ENCODE results near the gene HOXD8. TPM values are rescaled to one million over a fixed set of nuclear protein-coding genes. Genes with fewer than 3 reads are reported as not detected.

The HOXD8 gene
- total RNA-seq, 1 donor from 2014 or later: not detected

GRCh38 chr2:176106581-176107539 lies 22.6 kb upstream of the HOXD8 start, which contains the start of gene HOXD11:
TSS of gene HOXD11 (plus strand) at chr2:176107280. CDS start at chr2:176107356, 76 bp downstream.
- Mint-ChIP-seq H3K36me3 (ENCODE audit: low read depth) (no peaks in the 10 kb centered on the region), H3K27me3 (peaks cover 72% of the 10 kb centered on the region), H3K27ac (peak within 1 kb of the TSS; percentile 9), H3K4me3 (peak within 1 kb of the TSS; percentile 59), H3K9me3 (peaks cover 3% of the 10 kb centered on the region), H3K4me1 (peaks cover 17% of the 10 kb centered on the region)
- CTCF ChIA-PET: no interaction called here
- intact Hi-C loops (cut with micrococcal nuclease): no loop called here
- DNase-seq: no peak
- POLR2A ChIA-PET: no interaction called here
- no peak for ATAC-seq (ENCODE audit: low read depth)
- no peak for TF ChIP-seq CTCF (IDR thresholded peaks at IDR 0.05)

DNA sequence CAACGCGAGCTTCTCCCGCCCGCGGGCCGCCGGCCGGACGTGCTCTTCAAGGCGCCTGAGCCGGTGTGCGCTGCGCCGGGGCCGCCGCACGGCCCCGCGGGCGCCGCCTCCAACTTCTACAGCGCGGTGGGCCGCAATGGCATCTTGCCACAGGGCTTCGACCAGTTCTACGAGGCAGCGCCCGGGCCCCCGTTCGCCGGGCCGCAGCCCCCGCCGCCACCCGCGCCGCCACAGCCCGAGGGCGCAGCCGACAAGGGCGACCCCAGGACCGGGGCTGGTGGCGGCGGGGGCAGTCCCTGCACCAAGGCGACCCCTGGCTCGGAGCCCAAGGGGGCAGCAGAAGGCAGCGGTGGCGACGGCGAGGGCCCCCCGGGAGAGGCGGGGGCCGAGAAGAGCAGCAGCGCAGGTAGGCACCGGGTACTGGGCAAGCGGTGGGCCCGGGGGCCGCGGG lies 21.7 kb upstream of the HOXD8 start:
- ChIA-PET CTCF (no interaction called here), POLR2A (no interaction called here)
- H3K4me1 Mint-ChIP-seq: peaks cover 17% of the 10 kb centered on the region
- DNase-seq (no peak), ATAC-seq (ENCODE audit: low read depth) (no peak)
- H3K27ac Mint-ChIP-seq: no peak overlapping the region
- H3K9me3 Mint-ChIP-seq: peaks cover 3% of the 10 kb centered on the region
- no peak for TF ChIP-seq CTCF (IDR thresholded peaks at IDR 0.05)
- H3K4me3 Mint-ChIP-seq: no peak overlapping the region
- peaks cover 71% of the 10 kb centered on the region for H3K27me3 Mint-ChIP-seq
- H3K36me3 Mint-ChIP-seq (ENCODE audit: low read depth): no peaks in the 10 kb centered on the region
- intact Hi-C loops (cut with micrococcal nuclease): no loop called here

- CTCF ChIA-PET: no interaction called here
- POLR2A ChIA-PET: no interaction called here
- H3K27me3 Mint-ChIP-seq: peaks cover 72% of the 10 kb centered on the region
- intact Hi-C loops (cut with micrococcal nuclease): no loop called here
- no peak overlapping the region for H3K27ac Mint-ChIP-seq
- ATAC-seq (ENCODE audit: low read depth) (no peak), DNase-seq (no peak)
- peaks cover 3% of the 10 kb centered on the region for H3K9me3 Mint-ChIP-seq
- TF ChIP-seq CTCF (IDR thresholded peaks at IDR 0.05): no peak
- H3K4me3 Mint-ChIP-seq: no peak overlapping the region
- H3K36me3 Mint-ChIP-seq (ENCODE audit: low read depth): no peaks in the 10 kb centered on the region
- H3K4me1 Mint-ChIP-seq: peaks cover 17% of the 10 kb centered on the region
Observed at GRCh38 chr2:176109192-176109901, 20.2 kb upstream of the HOXD8 start.

DNA sequence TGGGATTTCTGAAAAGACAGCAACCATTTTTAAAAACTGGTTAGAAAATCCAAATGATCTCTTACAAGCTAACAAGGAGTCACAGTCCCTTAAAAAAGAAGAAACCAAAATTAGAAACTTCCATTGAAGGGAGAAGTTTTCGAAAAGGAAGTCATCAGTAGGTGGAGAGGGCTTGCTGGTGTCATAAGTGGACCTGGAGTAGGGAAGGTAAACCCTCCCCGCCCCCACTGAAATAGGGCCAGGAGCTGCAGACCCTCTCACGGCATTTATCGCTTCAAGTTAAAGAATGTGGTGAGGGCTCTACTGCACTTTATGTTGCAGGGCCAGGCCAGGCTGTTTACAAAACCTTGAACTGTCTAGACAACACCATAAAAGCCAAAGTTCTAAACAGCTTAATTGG lies 19.6 kb upstream of the HOXD8 start:
- Mint-ChIP-seq H3K9me3 (peaks cover 3% of the 10 kb centered on the region), H3K27ac (no peak overlapping the region), H3K27me3 (peaks cover 68% of the 10 kb centered on the region), H3K36me3 (ENCODE audit: low read depth) (no peaks in the 10 kb centered on the region), H3K4me1 (peaks cover 16% of the 10 kb centered on the region), H3K4me3 (no peak overlapping the region)
- intact Hi-C loops (cut with micrococcal nuclease): loop anchor here (2.0 kb wide), 1 partner anchor 25 kb away; no protein-coding TSS in a partner anchor
- CTCF ChIA-PET: interaction anchor here (1.2 kb wide), 1 partner anchor 17 kb away, joined by 7 read pairs; no protein-coding TSS in a partner anchor
- DNase-seq: no peak
- ATAC-seq (ENCODE audit: low read depth): no peak
- POLR2A ChIA-PET: no interaction called here
- no peak for TF ChIP-seq CTCF (IDR thresholded peaks at IDR 0.05)
